ENCODE measurements around the gene GOSR1. TPM values are rescaled to one million over a fixed set of nuclear protein-coding genes. Genes with fewer than 3 reads are reported as not detected.
"Not testable (repeated sequence)": the region's sequence is repeated elsewhere in the genome, so short reads cannot be mapped to it uniquely, and the experiment has no call there.

GOSR1 gene
- total RNA-seq, 2 donors from 2014 or later: 31.5 to 43.1 TPM

- no peaks in the 10 kb centered on the region for H3K9me3 Mint-ChIP-seq
- no peak overlapping the region for H3K27ac Mint-ChIP-seq
- ATAC-seq: no peak
- no peak for DNase-seq (ENCODE audit: low spot score in 2 of 2)
- H3K36me3 Mint-ChIP-seq: peaks cover 4 to 22% of the 10 kb centered on the region in 2 donors
These were observed 5.3 kb downstream of the GOSR1 start for GRCh38 chr17:30482555-30482954.

GRCh38 chr17:30483159-30483558 lies 6.0 kb downstream of the GOSR1 start:
- DNase-seq (ENCODE audit: low spot score in 2 of 2): no peak
- Mint-ChIP-seq H3K9me3 (no peaks in the 10 kb centered on the region), H3K27ac (no peak overlapping the region), H3K36me3 (peaks cover 0 to 18% of the 10 kb centered on the region in 2 donors)
- no peak for ATAC-seq

GRCh38 chr17:30493780-30494179 lies 16.6 kb downstream of the GOSR1 start:
- H3K9me3 Mint-ChIP-seq: no peaks in the 10 kb centered on the region
- H3K36me3 Mint-ChIP-seq: peaks cover 14 to 20% of the 10 kb centered on the region in 2 donors
- DNase-seq (ENCODE audit: low spot score in 2 of 2): no peak
- no peak overlapping the region for H3K27ac Mint-ChIP-seq
- no peak for ATAC-seq

GRCh38 chr17:30495586-30495985 lies 18.4 kb downstream of the GOSR1 start:
- ATAC-seq (no peak), DNase-seq (ENCODE audit: low spot score in 2 of 2) (no peak)
- H3K27ac Mint-ChIP-seq: peak overlapping the region; percentile 7 to 21
- peaks cover 20 to 32% of the 10 kb centered on the region in 2 donors for H3K36me3 Mint-ChIP-seq
- no peaks in the 10 kb centered on the region for H3K9me3 Mint-ChIP-seq

GRCh38 chr17:30503558-30503957 lies 26.4 kb downstream of the GOSR1 start:
- H3K36me3 Mint-ChIP-seq: peaks cover 6 to 40% of the 10 kb centered on the region in 2 donors

GRCh38 chr17:30505868-30506417 lies 28.7 kb downstream of the GOSR1 start:
- Mint-ChIP-seq H3K9me3 (no peaks in the 10 kb centered on the region), H3K36me3 (peaks cover 0 to 26% of the 10 kb centered on the region in 2 donors), H3K27ac (no peak overlapping the region)
- ATAC-seq: no peak
- DNase-seq (ENCODE audit: low spot score in 2 of 2): no peak

More at GRCh38 chr17:30503558-30503957, 26.4 kb downstream of the GOSR1 start:
- no peaks in the 10 kb centered on the region for H3K9me3 Mint-ChIP-seq
- no peak overlapping the region for H3K27ac Mint-ChIP-seq
- DNase-seq (ENCODE audit: low spot score in 2 of 2): no peak
- ATAC-seq: no peak

- Mint-ChIP-seq H3K27ac (peak overlapping the region in 1 of 2 donors; percentile 31), H3K36me3 (peaks cover 0 to 21% of the 10 kb centered on the region in 2 donors), H3K9me3 (no peaks in the 10 kb centered on the region)
- no peak for ATAC-seq
- DNase-seq (ENCODE audit: low spot score in 2 of 2): no peak
These were observed 29.3 kb downstream of the GOSR1 start for GRCh38 chr17:30506481-30506880.

- no peak for ATAC-seq
- no peaks in the 10 kb centered on the region for H3K9me3 Mint-ChIP-seq
- no peak for DNase-seq (ENCODE audit: low spot score in 2 of 2)
- peaks cover 0 to 12% of the 10 kb centered on the region in 2 donors for H3K36me3 Mint-ChIP-seq
- H3K27ac Mint-ChIP-seq: no peak overlapping the region
These were observed 36.1 kb downstream of the GOSR1 start for GRCh38 chr17:30513346-30513745.

- DNase-seq (ENCODE audit: low spot score in 2 of 2): no peak
- Mint-ChIP-seq H3K27ac (peak overlapping the region in 1 of 2 donors; percentile 46), H3K36me3 (peaks cover 0 to 12% of the 10 kb centered on the region in 2 donors), H3K9me3 (no peaks in the 10 kb centered on the region)
- ATAC-seq: no peak
These were observed 37.8 kb downstream of the GOSR1 start for GRCh38 chr17:30514895-30515596.

- Mint-ChIP-seq H3K9me3 (no peaks in the 10 kb centered on the region), H3K36me3 (peaks cover 13 to 28% of the 10 kb centered on the region in 2 donors), H3K27ac (no peak overlapping the region)
- DNase-seq (ENCODE audit: low spot score in 2 of 2) (no peak), ATAC-seq (no peak)
These were observed 40.6 kb downstream of the GOSR1 start for GRCh38 chr17:30517786-30518185.

- no peaks in the 10 kb centered on the region for H3K9me3 Mint-ChIP-seq
- no peak overlapping the region for H3K27ac Mint-ChIP-seq
- DNase-seq (ENCODE audit: low spot score in 2 of 2) (no peak), ATAC-seq (no peak)
- H3K36me3 Mint-ChIP-seq: peaks cover 16 to 26% of the 10 kb centered on the region in 2 donors
These were observed 42.0 kb downstream of the GOSR1 start for GRCh38 chr17:30519166-30519565.

- Mint-ChIP-seq H3K27ac (peak overlapping the region; percentile 41 to 49), H3K36me3 (peaks cover 16 to 20% of the 10 kb centered on the region in 2 donors), H3K9me3 (no peaks in the 10 kb centered on the region)
- DNase-seq (ENCODE audit: low spot score in 2 of 2): no peak
- peak; percentile 28 to 43 for ATAC-seq
These were observed 42.5 kb downstream of the GOSR1 start for GRCh38 chr17:30519707-30520106.

- no peak for ATAC-seq
- H3K27ac Mint-ChIP-seq: peak overlapping the region; percentile 49 to 72
- no peaks in the 10 kb centered on the region for H3K9me3 Mint-ChIP-seq
- H3K36me3 Mint-ChIP-seq: peaks cover 16 to 18% of the 10 kb centered on the region in 2 donors
- DNase-seq (ENCODE audit: low spot score in 2 of 2): no peak
These were observed 43.2 kb downstream of the GOSR1 start for GRCh38 chr17:30520436-30520835.

GRCh38 chr17:30520882-30521281 lies 43.7 kb downstream of the GOSR1 start:
- ATAC-seq (peak; percentile 34 to 66), DNase-seq (ENCODE audit: low spot score in 2 of 2) (no peak)
- Mint-ChIP-seq H3K36me3 (peaks cover 16 to 18% of the 10 kb centered on the region in 2 donors), H3K9me3 (no peaks in the 10 kb centered on the region), H3K27ac (peak overlapping the region in 1 of 2 donors; percentile 72)

GRCh38 chr17:30521766-30522165 lies 44.6 kb downstream of the GOSR1 start:
- Mint-ChIP-seq H3K9me3 (no peaks in the 10 kb centered on the region), H3K36me3 (peaks cover 16 to 18% of the 10 kb centered on the region in 2 donors), H3K27ac (no peak overlapping the region)
- DNase-seq (ENCODE audit: low spot score in 2 of 2): no peak
- ATAC-seq: no peak

GRCh38 chr17:30523236-30523635 lies 46.0 kb downstream of the GOSR1 start:
- not testable (repeated sequence) for H3K27ac Mint-ChIP-seq; ATAC-seq; H3K9me3 Mint-ChIP-seq; DNase-seq (ENCODE audit: low spot score in 2 of 2)
- H3K36me3 Mint-ChIP-seq: peaks cover 16 to 18% of the 10 kb centered on the region in 2 donors

- Mint-ChIP-seq H3K9me3 (no peaks in the 10 kb centered on the region), H3K36me3 (peaks cover 16 to 18% of the 10 kb centered on the region in 2 donors), H3K27ac (peak overlapping the region in 1 of 2 donors; percentile 60)
- ATAC-seq: no peak
- DNase-seq (ENCODE audit: low spot score in 2 of 2): no peak
These were observed 47.6 kb downstream of the GOSR1 start for GRCh38 chr17:30524847-30525246.

GRCh38 chr17:30526401-30526800 lies 49.2 kb downstream of the GOSR1 start:
- DNase-seq (ENCODE audit: low spot score in 2 of 2): no peak
- Mint-ChIP-seq H3K9me3 (no peaks in the 10 kb centered on the region), H3K36me3 (peaks cover 15 to 16% of the 10 kb centered on the region in 2 donors), H3K27ac (no peak overlapping the region)
- ATAC-seq: no peak

Data from activated naive CD4-positive, alpha-beta T cell treated with anti-CD3 and anti-CD28 coated beads, Interleukin-2, amount 50 U/mL, for 72 hours (primary cell).